Measurements from ENCODE around the gene TTC33. TPM values are rescaled to one million over a fixed set of nuclear protein-coding genes. Genes with fewer than 3 reads are reported as not detected.

TTC33 gene
- total and polyA plus RNA-seq, 7 donors = 11.0 to 38.5 (median 25.3) TPM

DNA sequence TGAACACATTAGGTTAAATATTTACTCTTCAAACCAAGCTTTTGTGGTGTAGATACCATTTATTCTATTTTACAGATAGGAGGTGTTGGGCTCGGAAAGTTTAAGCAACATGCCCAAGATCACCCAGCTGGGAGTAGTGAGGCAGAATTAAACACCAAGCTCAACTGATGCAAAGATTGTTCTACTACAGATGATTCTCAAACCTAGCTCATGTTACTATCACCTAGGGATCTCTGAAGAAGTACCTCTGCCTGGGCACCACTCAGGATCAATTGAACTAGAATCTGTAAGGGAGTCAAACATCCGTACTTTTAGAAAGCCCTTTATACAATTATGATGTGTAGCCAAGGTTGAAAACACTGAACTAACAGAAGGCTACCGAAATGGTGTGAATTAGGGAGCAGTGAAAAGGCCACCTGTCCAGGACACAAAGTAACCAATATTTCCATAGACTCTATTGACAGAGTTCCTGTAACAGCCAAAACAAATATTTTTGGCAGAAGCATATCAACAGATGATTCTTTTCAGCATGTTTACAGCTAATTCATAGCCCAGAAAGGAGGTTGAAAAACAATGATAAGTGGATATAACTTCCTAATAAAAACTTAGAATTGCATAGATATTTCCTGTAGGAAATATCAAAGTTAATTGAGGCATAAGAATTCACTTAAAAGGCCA is 234.5 kb downstream of the TTC33 start:
- WGBS, 3 donors = 59 to 89% (median 74%) methylated on average over 3 of the region's 3 CpGs
- TF ChIP-seq, protein P1, sequence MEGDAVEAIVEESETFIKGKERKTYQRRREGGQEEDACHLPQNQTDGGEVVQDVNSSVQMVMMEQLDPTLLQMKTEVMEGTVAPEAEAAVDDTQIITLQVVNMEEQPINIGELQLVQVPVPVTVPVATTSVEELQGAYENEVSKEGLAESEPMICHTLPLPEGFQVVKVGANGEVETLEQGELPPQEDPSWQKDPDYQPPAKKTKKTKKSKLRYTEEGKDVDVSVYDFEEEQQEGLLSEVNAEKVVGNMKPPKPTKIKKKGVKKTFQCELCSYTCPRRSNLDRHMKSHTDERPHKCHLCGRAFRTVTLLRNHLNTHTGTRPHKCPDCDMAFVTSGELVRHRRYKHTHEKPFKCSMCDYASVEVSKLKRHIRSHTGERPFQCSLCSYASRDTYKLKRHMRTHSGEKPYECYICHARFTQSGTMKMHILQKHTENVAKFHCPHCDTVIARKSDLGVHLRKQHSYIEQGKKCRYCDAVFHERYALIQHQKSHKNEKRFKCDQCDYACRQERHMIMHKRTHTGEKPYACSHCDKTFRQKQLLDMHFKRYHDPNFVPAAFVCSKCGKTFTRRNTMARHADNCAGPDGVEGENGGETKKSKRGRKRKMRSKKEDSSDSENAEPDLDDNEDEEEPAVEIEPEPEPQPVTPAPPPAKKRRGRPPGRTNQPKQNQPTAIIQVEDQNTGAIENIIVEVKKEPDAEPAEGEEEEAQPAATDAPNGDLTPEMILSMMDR (IDR thresholded peaks at IDR 0.05) = no peak
- no peaks in the 10 kb centered on the region for H3K36me3 ChIP-seq (ENCODE audit: insufficient read depth in 1 of 2, low read depth in 1 of 2)
- H3K27ac ChIP-seq = no peak overlapping the region
- ATAC-seq (no peak), DNase-seq (no peak)
- H3K9me3 ChIP-seq = peaks cover 6% of the 10 kb centered on the region
- H3K4me1 ChIP-seq = no peaks in the 10 kb centered on the region
- H3K27me3 ChIP-seq (ENCODE audit: insufficient read depth in 3 of 3, low read length in 2 of 3) = no peaks in the 10 kb centered on the region
- no peak overlapping the region for H3K4me3 ChIP-seq
- intact Hi-C loops (cut with DNase I) = no loop called here

DNA sequence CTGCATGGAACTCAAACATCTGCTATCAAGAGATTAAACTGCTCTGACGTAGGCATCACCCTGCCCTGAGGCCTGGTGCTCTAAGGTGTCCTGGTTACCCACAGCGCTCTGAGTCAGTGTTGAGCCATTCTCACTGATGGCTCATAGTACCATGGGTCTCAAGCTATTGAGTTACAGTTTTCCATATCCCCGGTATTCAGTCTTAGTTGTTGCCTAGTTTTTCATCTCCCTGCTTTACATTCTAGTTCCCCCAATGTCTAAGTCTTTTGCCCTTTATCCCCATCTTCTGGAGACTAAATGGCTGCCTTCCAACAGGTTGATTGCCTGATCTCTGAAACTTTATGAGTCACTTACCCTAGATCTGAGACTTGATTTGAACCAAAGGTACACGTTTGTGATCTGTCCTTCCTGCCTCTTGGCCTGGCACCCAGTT is 237.3 kb downstream of the TTC33 start:
- TF ChIP-seq, protein P1 (IDR thresholded peaks at IDR 0.05) = no peak
- no peaks in the 10 kb centered on the region for H3K27me3 ChIP-seq (ENCODE audit: insufficient read depth in 3 of 3, low read length in 2 of 3)
- no peak overlapping the region for H3K4me3 ChIP-seq
- DNase-seq (no peak), ATAC-seq (no peak)
- H3K36me3 ChIP-seq (ENCODE audit: insufficient read depth in 1 of 2, low read depth in 1 of 2) = no peaks in the 10 kb centered on the region
- peaks cover 3% of the 10 kb centered on the region for H3K9me3 ChIP-seq
- H3K27ac ChIP-seq = no peak overlapping the region
- H3K4me1 ChIP-seq = no peaks in the 10 kb centered on the region
- intact Hi-C loops (cut with DNase I) = no loop called here
- WGBS, 3 donors = 87 to 92% (median 91%) methylated on average over 4 of the region's 4 CpGs

DNA sequence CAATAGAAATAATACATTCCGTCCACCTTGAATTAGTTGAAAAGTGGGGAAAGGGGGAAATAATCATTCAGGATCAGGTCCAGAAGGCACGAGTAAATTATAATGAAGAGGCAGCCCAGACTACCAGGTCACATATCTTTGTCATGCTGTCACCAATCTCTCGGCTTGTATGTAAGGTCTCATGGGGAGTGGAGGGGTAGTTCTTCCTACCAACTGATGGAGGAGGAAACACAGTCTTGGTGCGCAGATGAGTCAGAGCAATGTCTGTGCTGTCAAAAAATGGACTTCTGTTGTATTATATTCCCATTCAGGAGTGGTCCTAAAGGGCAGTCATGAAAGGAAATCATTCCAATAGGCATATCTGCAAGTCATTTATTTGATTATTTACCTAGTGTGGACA is 240.3 kb downstream of the TTC33 start:
- Histone ChIP-seq H3K4me3 (no peak overlapping the region), H3K36me3 (ENCODE audit: insufficient read depth in 1 of 2, low read depth in 1 of 2) (no peaks in the 10 kb centered on the region), H3K27ac (no peak overlapping the region), H3K9me3 (no peaks in the 10 kb centered on the region), H3K27me3 (ENCODE audit: insufficient read depth in 3 of 3, low read length in 2 of 3) (no peaks in the 10 kb centered on the region), H3K4me1 (no peaks in the 10 kb centered on the region)
- WGBS, 3 donors = 73 to 84% (median 78%) methylated on average over 4 of the region's 4 CpGs
- no peak for DNase-seq
- intact Hi-C loops (cut with DNase I) = no loop called here
- ATAC-seq = no peak
- TF ChIP-seq, protein P1 (IDR thresholded peaks at IDR 0.05) = no peak

DNA sequence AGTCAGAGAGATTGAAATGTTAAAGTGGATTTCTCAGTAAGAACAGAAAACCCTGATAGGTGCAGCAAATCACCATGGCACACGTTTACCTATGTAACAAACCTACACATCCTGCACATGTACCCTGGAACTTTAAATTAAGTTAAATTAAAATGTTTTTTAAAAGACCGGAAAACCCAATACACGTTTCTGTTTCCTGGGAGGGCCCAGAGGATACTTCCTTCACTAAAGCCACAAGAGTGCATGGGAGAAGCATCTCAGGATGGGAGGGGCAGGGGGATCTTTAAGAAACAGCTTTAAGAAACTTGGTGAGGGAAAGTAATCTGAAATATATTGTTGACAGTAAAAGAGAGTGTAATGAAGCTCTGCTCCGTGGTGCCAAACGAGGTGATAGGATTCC is 240.8 kb downstream of the TTC33 start:
- DNase-seq = no peak
- WGBS, 3 donors = 74 to 80% (median 76%) methylated on average over 5 of the region's 5 CpGs
- intact Hi-C loops (cut with DNase I) = no loop called here

More for the DNA sequence above, 240.8 kb downstream of the TTC33 start:
- Histone ChIP-seq H3K4me1 (no peaks in the 10 kb centered on the region), H3K27ac (no peak overlapping the region), H3K4me3 (no peak overlapping the region), H3K9me3 (no peaks in the 10 kb centered on the region), H3K36me3 (ENCODE audit: insufficient read depth in 1 of 2, low read depth in 1 of 2) (no peaks in the 10 kb centered on the region), H3K27me3 (ENCODE audit: insufficient read depth in 3 of 3, low read length in 2 of 3) (no peaks in the 10 kb centered on the region)
- ATAC-seq = no peak
- TF ChIP-seq, protein P1 (IDR thresholded peaks at IDR 0.05) = no peak

All from psoas muscle (tissue), 8 donors.